HepG2 (cell line): Measurements from ENCODE around the gene MCU. TPM values are rescaled to one million over a fixed set of nuclear protein-coding genes. Genes with fewer than 3 reads are reported as not detected.

Experiments used
- ATAC-seq: fragments of 200-7000 bp; cut with Tn5 transposase; 3 replicates; pipeline ENCODE4 v1.9.1; 2020; ENCODE audit warnings: mild to moderate bottlenecking, moderate library complexity
- BruUV-seq: library from RNA; stranded (reverse); fragments of 400-500 nt; replicated peaks from 2 replicates; lab custom pipeline; 2021; lab: Mats Ljungman, UMichigan
- CTCF ChIA-PET: fragments of 300-600 bp; formaldehyde crosslinking; extraction: SDS; loops from one replicate; lab custom pipeline; 2021; ENCODE audit warnings: low total read pairs, inconsistent platforms, low intra/inter-chr PET ratio; lab: Yijun Ruan, JAX
- POLR2A ChIA-PET: fragments of 350-600 bp; sonication (Branson Sonifier 250); formaldehyde crosslinking; loops from one replicate; lab custom pipeline; 2020; ENCODE audit warnings: antibody characterized with exemption, inconsistent platforms; lab: Yijun Ruan, JAX
- DNase-seq: peaks from one replicate; pipeline ENCODE4 v3.0.0-alpha.2; 2015; ENCODE audit warnings: low spot score
- FAIRE-seq: peaks from 3 replicates; lab custom pipeline; 2011; peaks lifted over from hg19 to GRCh38; lab: Jason Lieb, UNC
- H2AFZ ChIP-seq: one replicate; pipeline ENCODE4 v1.6.1; 2011; ENCODE audit warnings: low read length, inconsistent platforms
- H3K27ac ChIP-seq: fragments of 300-600 bp; 3 replicates; pipeline ENCODE4 v1.8.0; 2011; ENCODE audit warnings: mixed run types, mild to moderate bottlenecking, mixed read lengths, low read length, inconsistent platforms; ENCODE audit not compliant: insufficient read depth; ENCODE audit errors: extremely low read length
- H3K27me3 ChIP-seq, 2 experiments: fragments of 200-600 bp in 1 of 2; 2 replicates in 1 of 2; 3 replicates in 1 of 2; pipeline versions ENCODE4 v1.6.0 to v1.8.0; 2011; ENCODE audit warnings: low read length in 2 of 2, mild to moderate bottlenecking in 2 of 2, moderate library complexity in 2 of 2, inconsistent platforms in 1 of 2; ENCODE audit not compliant: insufficient read depth in 2 of 2, control insufficient read depth in 1 of 2
- H3K36me3 ChIP-seq, 2 experiments: fragments of 200-600 bp in 1 of 2; replicated peaks in 1 of 2; 2 replicates in 1 of 2; 3 replicates in 1 of 2; pipeline versions ENCODE4 v1.5.1 to v1.8.0; 2011; ENCODE audit warnings: low read length in 2 of 2, inconsistent platforms in 1 of 2; ENCODE audit not compliant: insufficient read depth in 2 of 2, control insufficient read depth in 1 of 2
- H3K4me1 ChIP-seq: 2 replicates; pipeline ENCODE4 v1.5.1; 2012; ENCODE audit warnings: low read length, inconsistent platforms; ENCODE audit not compliant: insufficient read depth
- H3K4me2 ChIP-seq: 2 replicates; pipeline ENCODE4 v1.6.0; 2011; ENCODE audit warnings: low read depth, low read length, inconsistent platforms
- H3K4me3 ChIP-seq, 3 experiments: fragments of 200-600 bp in 1 of 3; sonication (generic), shearing (Covaris generic) in 1 of 3; replicated peaks in 1 of 3; 2 replicates each; pipeline ENCODE4 v1.5.1; 2011 to 2016; ENCODE audit warnings: low read length in 3 of 3, inconsistent platforms in 2 of 3, low read depth in 2 of 3, mild to moderate bottlenecking in 2 of 3, control low read depth in 1 of 3, mixed read lengths in 1 of 3; ENCODE audit not compliant: insufficient read depth in 1 of 3
- H3K79me2 ChIP-seq: one replicate; pipeline ENCODE4 v1.6.1; 2011; ENCODE audit warnings: low read length, inconsistent platforms; ENCODE audit not compliant: insufficient read depth
- H3K9ac ChIP-seq: 2 replicates; pipeline ENCODE4 v1.6.0; 2011; ENCODE audit warnings: mild to moderate bottlenecking, low read depth, low read length, inconsistent platforms; ENCODE audit not compliant: insufficient read depth
- H3K9me3 ChIP-seq: 2 replicates; pipeline ENCODE4 v1.5.1; 2012; ENCODE audit warnings: mild to moderate bottlenecking, low read length
- H4K20me1 ChIP-seq: 2 replicates; pipeline ENCODE4 v1.6.0; 2011; ENCODE audit warnings: inconsistent platforms, mild to moderate bottlenecking, low read length, moderate library complexity; ENCODE audit not compliant: insufficient read depth
- CAMTA2 ChIP-seq: sonication (generic); formaldehyde crosslinking; IDR thresholded peaks from 2 replicates; pipeline ENCODE4 v1.4.0; 2020; ENCODE audit warnings: mild to moderate bottlenecking, missing genetic modification reagents, borderline replicate concordance
- SALL1 ChIP-seq: sonication (generic); formaldehyde crosslinking; IDR thresholded peaks from 2 replicates; pipeline ENCODE4 v1.8.0; 2022; ENCODE audit warnings: mild to moderate bottlenecking, missing genetic modification reagents
- ZNF430 ChIP-seq: sonication (generic); formaldehyde crosslinking; IDR thresholded peaks from 2 replicates; pipeline ENCODE4 v1.9.0; 2021; ENCODE audit warnings: mild to moderate bottlenecking, missing genetic modification reagents
- ZNF652 ChIP-seq: IDR thresholded peaks from 2 replicates; pipeline ENCODE4 v1.6.1; 2016; ENCODE audit warnings: low read depth, borderline replicate concordance
- WGBS: methylation state at CpG from one replicate; pipeline ENCODE4 v1.1.6; 2017; ENCODE audit warnings: low lambda C conversion rate; 5-methylcytosine and 5-hydroxymethylcytosine counted together
- in situ Hi-C: cut with HindIII; loops from 2 replicates; pipeline ENCODE4 v1.10.0; 2017; ENCODE audit warnings: low pct_unique_long_range_greater_than_20kb; ENCODE audit not compliant: extremely low pct_ligation_motif_present
- intact Hi-C: fragments of 100-400 bp; cut with micrococcal nuclease; formaldehyde crosslinking; loops from one replicate; pipeline ENCODE4 v1.10.0; 2022; ENCODE audit not compliant: unreplicated experiment
- polyA plus RNA-seq, 8 experiments: library from polyadenylated mRNA; depleted of rRNA in 3 of 8; stranded (reverse) in 7 of 8; unstranded in 1 of 8; fragments of >200 nt; fragmentation: Illumina TruSeq in 4 of 8; extraction: Trizol in 4 of 8; gene quantifications; 2 replicates each; pipeline versions ENCODE4 v1.2.1 to v1.2.3, GENCODE V29; 2011 to 2016; ENCODE audit warnings: low read depth in 4 of 8, missing spikeins in 1 of 8, mixed read lengths in 1 of 8; ENCODE audit not compliant: insufficient read depth in 1 of 8
- total RNA-seq, 5 experiments: library from RNA; depleted of rRNA; stranded (reverse); fragments of >200 nt; fragmentation: Illumina TruSeq; extraction: Trizol; gene quantifications; 2 replicates each; pipeline ENCODE4 v1.2.3, GENCODE V29; 2016; ENCODE audit warnings: low read depth in 1 of 5
- TF ChIP-seq, protein P1 (sequence below), 2 experiments: fragments of 450-650 bp in 1 of 2; sonication (generic) in 1 of 2; formaldehyde crosslinking in 1 of 2; IDR thresholded peaks; 2 replicates each; pipeline versions ENCODE4 v1.6.1 to v1.8.0; 2016 to 2022; ENCODE audit warnings: antibody characterized with exemption in 1 of 2, mild to moderate bottlenecking in 1 of 2, missing genetic modification reagents in 1 of 2

MCU gene
- total and polyA plus RNA-seq, 2 of the 13 experiments (the other 11 are each of a cell fraction or from before 2014, with no cell fraction given): 25.9 to 64.5 TPM

DNA sequence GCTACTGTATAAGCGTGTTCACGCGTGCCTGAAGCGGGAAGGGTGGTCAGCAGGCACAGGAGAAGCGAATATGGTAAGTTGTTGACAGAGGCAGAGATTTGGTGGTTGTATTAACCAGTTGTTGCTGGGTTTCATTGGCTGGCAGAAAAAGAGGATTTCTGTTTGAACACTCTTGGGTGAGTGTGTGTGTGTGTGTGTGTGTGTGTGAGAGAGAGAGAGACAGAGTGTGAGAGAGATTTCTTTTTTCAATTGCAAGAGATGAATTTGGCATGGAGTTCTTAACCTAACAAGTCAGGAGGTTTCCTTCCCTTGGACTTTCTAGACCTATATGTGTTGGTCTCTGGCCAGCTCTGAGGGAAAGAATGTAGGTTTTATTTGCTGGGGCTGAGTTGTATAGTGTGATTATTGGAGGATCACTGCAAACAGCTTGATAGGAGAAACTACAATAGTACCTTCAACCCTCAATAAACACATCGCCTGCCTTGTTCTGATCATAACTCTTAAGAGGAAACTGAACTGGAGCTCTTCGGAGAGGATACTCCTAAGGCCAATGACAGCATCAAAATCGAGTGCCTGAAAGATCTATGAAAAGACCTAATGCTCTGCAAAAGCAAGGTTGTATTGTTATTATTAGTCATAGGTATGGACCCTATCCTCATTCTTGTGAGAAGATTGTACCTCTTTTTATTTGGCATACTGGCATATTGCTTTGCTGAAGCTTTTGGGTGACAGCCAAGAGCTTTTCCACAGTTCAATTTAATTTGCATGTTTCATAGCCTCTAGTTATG lies 1.2 kb downstream of the MCU start:
- peak; percentile 52; the same call in 1 of the 2 replicates for TF ChIP-seq ZNF652 (CRISPR knock-in tag)
- no peak for TF ChIP-seq CAMTA2 (CRISPR knock-in tag)
- no peak for TF ChIP-seq SALL1
- TF ChIP-seq ZNF430 (CRISPR knock-in tag): 0 out of 2 replicates have a peak, but pooled peaks have one; percentile 2
- TF ChIP-seq, protein P1, sequence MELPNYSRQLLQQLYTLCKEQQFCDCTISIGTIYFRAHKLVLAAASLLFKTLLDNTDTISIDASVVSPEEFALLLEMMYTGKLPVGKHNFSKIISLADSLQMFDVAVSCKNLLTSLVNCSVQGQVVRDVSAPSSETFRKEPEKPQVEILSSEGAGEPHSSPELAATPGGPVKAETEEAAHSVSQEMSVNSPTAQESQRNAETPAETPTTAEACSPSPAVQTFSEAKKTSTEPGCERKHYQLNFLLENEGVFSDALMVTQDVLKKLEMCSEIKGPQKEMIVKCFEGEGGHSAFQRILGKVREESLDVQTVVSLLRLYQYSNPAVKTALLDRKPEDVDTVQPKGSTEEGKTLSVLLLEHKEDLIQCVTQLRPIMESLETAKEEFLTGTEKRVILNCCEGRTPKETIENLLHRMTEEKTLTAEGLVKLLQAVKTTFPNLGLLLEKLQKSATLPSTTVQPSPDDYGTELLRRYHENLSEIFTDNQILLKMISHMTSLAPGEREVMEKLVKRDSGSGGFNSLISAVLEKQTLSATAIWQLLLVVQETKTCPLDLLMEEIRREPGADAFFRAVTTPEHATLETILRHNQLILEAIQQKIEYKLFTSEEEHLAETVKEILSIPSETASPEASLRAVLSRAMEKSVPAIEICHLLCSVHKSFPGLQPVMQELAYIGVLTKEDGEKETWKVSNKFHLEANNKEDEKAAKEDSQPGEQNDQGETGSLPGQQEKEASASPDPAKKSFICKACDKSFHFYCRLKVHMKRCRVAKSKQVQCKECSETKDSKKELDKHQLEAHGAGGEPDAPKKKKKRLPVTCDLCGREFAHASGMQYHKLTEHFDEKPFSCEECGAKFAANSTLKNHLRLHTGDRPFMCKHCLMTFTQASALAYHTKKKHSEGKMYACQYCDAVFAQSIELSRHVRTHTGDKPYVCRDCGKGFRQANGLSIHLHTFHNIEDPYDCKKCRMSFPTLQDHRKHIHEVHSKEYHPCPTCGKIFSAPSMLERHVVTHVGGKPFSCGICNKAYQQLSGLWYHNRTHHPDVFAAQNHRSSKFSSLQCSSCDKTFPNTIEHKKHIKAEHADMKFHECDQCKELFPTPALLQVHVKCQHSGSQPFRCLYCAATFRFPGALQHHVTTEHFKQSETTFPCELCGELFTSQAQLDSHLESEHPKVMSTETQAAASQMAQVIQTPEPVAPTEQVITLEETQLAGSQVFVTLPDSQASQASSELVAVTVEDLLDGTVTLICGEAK (IDR thresholded peaks at IDR 0.05): 0 out of 2 replicates have a peak, but pooled peaks have one; percentile 14
- TF ChIP-seq, protein P1 (CRISPR knock-in tag; IDR thresholded peaks at IDR 0.05): no peak
- ChIA-PET CTCF (no interaction called here), POLR2A (interaction anchor here (2.8 kb wide), 1 partner anchor 13 kb away, joined by 25 read pairs; no protein-coding TSS in a partner anchor)
- Histone ChIP-seq H4K20me1 (peaks cover 7% of the 10 kb centered on the region; the same call in 1 of the 2 replicates), H3K36me3 (no peaks in the 10 kb centered on the region; a peak in 1 of 5 replicates), H3K4me1 (peaks cover 49% of the 10 kb centered on the region), H3K4me3 (peak overlapping the region; percentile 81 to 97 (median 96)), H3K27me3 (no peaks in the 10 kb centered on the region; a peak in 1 of 5 replicates), H3K9ac (peak overlapping the region; percentile 79), H3K4me2 (peak overlapping the region; percentile 96), H3K9me3 (no peaks in the 10 kb centered on the region), H2AFZ (no peak overlapping the region), H3K79me2 (peaks cover 50% of the 10 kb centered on the region), H3K27ac (peak overlapping the region; percentile 6)
- peak; percentile 59 for FAIRE-seq
- intact Hi-C loops: loop anchor here (5.0 kb wide), 1 partner anchor 184 kb away; no protein-coding TSS in a partner anchor
- in situ Hi-C loops: loop anchor here (5.0 kb wide), 2 partner anchors 139 to 326 kb away; no protein-coding TSS in a partner anchor
- TSS peak; percentile 58 for BruUV-seq
- 17% methylated on average over 8 of the region's 8 CpGs for WGBS
- peak; percentile 11; the same call in 1 of the 3 replicates for ATAC-seq
- no peak for DNase-seq
